HepG2 (cell line): Measurements from ENCODE around the gene DDX19B. TPM values are rescaled to one million over a fixed set of nuclear protein-coding genes. Genes with fewer than 3 reads are reported as not detected.

Experiments used
- GTF2F1 ChIP-seq: fragments of 150-350 bp; IDR thresholded peaks from 2 replicates; pipeline ENCODE4 v1.6.1; 2014; ENCODE audit warnings: low read length
- PRMT3 ChIP-seq: sonication (generic); formaldehyde crosslinking; IDR thresholded peaks from 2 replicates; pipeline ENCODE4 v1.8.1; 2022; ENCODE audit warnings: low read depth, mild to moderate bottlenecking, moderate library complexity, missing genetic modification reagents, borderline replicate concordance
- SALL1 ChIP-seq: sonication (generic); formaldehyde crosslinking; IDR thresholded peaks from 2 replicates; pipeline ENCODE4 v1.8.0; 2022; ENCODE audit warnings: mild to moderate bottlenecking, missing genetic modification reagents
- ZFX ChIP-seq: sonication (generic); formaldehyde crosslinking; IDR thresholded peaks from 2 replicates; pipeline ENCODE4 v1.4.0; 2020; ENCODE audit warnings: mild to moderate bottlenecking, low read depth, missing genetic modification reagents, moderate library complexity
- ZNF224 ChIP-seq: sonication (generic); formaldehyde crosslinking; IDR thresholded peaks from 2 replicates; pipeline ENCODE4 v1.5.0; 2020; ENCODE audit warnings: mild to moderate bottlenecking, missing genetic modification reagents
- ZNF552 ChIP-seq: sonication (generic); formaldehyde crosslinking; IDR thresholded peaks from 2 replicates; pipeline ENCODE4 v1.9.0; 2022; ENCODE audit warnings: missing genetic modification reagents, mild to moderate bottlenecking, borderline replicate concordance
- ZNF691 ChIP-seq: sonication (generic); formaldehyde crosslinking; IDR thresholded peaks from 2 replicates; pipeline ENCODE4 v1.4.0; 2020; ENCODE audit warnings: missing genetic modification reagents, low read depth, mild to moderate bottlenecking, borderline replicate concordance
- polyA plus RNA-seq, 8 experiments: library from polyadenylated mRNA; depleted of rRNA in 3 of 8; stranded (reverse) in 7 of 8; unstranded in 1 of 8; fragments of >200 nt; fragmentation: Illumina TruSeq in 4 of 8; extraction: Trizol in 4 of 8; gene quantifications; 2 replicates each; pipeline versions ENCODE4 v1.2.1 to v1.2.3, GENCODE V29; 2011 to 2016; ENCODE audit warnings: low read depth in 4 of 8, missing spikeins in 1 of 8, mixed read lengths in 1 of 8; ENCODE audit not compliant: insufficient read depth in 1 of 8
- total RNA-seq, 5 experiments: library from RNA; depleted of rRNA; stranded (reverse); fragments of >200 nt; fragmentation: Illumina TruSeq; extraction: Trizol; gene quantifications; 2 replicates each; pipeline ENCODE4 v1.2.3, GENCODE V29; 2016; ENCODE audit warnings: low read depth in 1 of 5
- TF ChIP-seq, protein P1 (sequence below), 2 experiments: fragments of 450-650 bp in 1 of 2; sonication (generic) in 1 of 2; formaldehyde crosslinking in 1 of 2; IDR thresholded peaks; 2 replicates each; pipeline versions ENCODE4 v1.6.1 to v1.8.0; 2016 to 2022; ENCODE audit warnings: antibody characterized with exemption in 1 of 2, mild to moderate bottlenecking in 1 of 2, missing genetic modification reagents in 1 of 2
- TF ChIP-seq, protein P2 (sequence below): sonication (generic); formaldehyde crosslinking; IDR thresholded peaks from 2 replicates; pipeline ENCODE4 v1.4.0; 2020; ENCODE audit warnings: mild to moderate bottlenecking, missing genetic modification reagents
- TF ChIP-seq, protein P3 (sequence below): sonication (generic); formaldehyde crosslinking; IDR thresholded peaks from 2 replicates; pipeline ENCODE4 v1.8.0; 2022; ENCODE audit warnings: missing genetic modification reagents, mild to moderate bottlenecking, inconsistent platforms, borderline replicate concordance
- TF ChIP-seq, protein P4 (sequence below): sonication (generic); formaldehyde crosslinking; IDR thresholded peaks from 2 replicates; pipeline ENCODE4 v1.4.0; 2020; ENCODE audit warnings: mild to moderate bottlenecking, missing genetic modification reagents
- TF ChIP-seq, protein P5 (sequence below): sonication (generic); formaldehyde crosslinking; IDR thresholded peaks from 2 replicates; pipeline ENCODE4 v1.4.0; 2020; ENCODE audit warnings: mild to moderate bottlenecking, low read depth, missing genetic modification reagents

Gene DDX19B
- total and polyA plus RNA-seq, 2 of the 13 experiments (the other 11 are each of a cell fraction or from before 2014, with no cell fraction given), result 36.2 to 40.0 TPM

DNA sequence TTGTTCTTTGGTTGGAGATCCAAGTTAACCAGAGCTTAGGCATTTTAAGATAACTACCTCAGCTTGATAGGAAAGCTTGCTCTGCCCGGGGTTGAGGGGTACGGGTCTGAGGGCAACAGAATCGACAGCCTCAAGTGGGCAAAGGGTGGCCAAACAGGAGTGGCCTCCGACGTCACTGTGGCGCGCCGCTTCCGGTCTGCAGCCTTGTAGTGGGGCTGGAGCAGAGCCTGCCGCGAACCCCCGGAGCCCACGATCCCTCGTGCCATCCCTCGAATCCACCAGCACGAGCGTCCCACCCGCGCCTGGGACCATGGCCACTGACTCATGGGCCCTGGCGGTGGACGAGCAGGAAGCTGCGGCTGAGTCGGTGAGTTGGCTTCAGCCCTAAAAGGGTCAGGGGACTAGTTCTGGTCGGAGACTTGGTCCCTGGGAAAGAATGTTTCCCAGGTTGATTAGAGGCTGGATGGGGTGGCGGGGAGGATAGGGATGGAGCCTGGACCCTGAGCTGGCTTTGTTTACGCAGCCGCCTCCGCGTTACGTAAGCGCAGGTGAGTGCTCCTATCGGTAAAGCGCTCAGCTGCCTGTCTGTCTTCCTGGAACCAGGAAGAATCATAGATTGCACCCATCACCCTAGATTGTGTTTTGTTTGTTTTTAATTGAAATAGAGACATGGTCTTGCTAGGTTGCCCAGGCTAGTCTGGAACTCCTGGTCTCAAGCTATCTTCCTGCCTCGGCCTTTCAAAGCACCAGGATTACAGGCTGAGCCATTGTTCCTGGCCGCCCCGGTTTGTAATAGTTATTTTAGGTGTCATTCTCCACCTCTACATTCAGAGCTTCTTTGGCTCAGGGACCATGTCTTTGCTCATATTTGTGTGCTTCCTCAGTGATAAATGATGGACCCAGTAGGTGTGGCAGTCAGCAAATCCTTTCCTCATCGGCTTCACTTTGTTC, at the start of gene DDX19B (continued):
- TF ChIP-seq, protein P1, sequence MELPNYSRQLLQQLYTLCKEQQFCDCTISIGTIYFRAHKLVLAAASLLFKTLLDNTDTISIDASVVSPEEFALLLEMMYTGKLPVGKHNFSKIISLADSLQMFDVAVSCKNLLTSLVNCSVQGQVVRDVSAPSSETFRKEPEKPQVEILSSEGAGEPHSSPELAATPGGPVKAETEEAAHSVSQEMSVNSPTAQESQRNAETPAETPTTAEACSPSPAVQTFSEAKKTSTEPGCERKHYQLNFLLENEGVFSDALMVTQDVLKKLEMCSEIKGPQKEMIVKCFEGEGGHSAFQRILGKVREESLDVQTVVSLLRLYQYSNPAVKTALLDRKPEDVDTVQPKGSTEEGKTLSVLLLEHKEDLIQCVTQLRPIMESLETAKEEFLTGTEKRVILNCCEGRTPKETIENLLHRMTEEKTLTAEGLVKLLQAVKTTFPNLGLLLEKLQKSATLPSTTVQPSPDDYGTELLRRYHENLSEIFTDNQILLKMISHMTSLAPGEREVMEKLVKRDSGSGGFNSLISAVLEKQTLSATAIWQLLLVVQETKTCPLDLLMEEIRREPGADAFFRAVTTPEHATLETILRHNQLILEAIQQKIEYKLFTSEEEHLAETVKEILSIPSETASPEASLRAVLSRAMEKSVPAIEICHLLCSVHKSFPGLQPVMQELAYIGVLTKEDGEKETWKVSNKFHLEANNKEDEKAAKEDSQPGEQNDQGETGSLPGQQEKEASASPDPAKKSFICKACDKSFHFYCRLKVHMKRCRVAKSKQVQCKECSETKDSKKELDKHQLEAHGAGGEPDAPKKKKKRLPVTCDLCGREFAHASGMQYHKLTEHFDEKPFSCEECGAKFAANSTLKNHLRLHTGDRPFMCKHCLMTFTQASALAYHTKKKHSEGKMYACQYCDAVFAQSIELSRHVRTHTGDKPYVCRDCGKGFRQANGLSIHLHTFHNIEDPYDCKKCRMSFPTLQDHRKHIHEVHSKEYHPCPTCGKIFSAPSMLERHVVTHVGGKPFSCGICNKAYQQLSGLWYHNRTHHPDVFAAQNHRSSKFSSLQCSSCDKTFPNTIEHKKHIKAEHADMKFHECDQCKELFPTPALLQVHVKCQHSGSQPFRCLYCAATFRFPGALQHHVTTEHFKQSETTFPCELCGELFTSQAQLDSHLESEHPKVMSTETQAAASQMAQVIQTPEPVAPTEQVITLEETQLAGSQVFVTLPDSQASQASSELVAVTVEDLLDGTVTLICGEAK (IDR thresholded peaks at IDR 0.05), result no peak
- TF ChIP-seq, protein P1 (CRISPR knock-in tag; IDR thresholded peaks at IDR 0.05), result peak; percentile 90
- TF ChIP-seq, protein P2, sequence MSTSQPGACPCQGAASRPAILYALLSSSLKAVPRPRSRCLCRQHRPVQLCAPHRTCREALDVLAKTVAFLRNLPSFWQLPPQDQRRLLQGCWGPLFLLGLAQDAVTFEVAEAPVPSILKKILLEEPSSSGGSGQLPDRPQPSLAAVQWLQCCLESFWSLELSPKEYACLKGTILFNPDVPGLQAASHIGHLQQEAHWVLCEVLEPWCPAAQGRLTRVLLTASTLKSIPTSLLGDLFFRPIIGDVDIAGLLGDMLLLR (CRISPR knock-in tag), result peak; percentile 94
- peak; percentile 73; the same call in 1 of the 2 replicates for TF ChIP-seq ZNF691 (CRISPR knock-in tag)
- TF ChIP-seq GTF2F1, result no peak
- no peak for TF ChIP-seq PRMT3 (CRISPR knock-in tag)
- peak; percentile 94 for TF ChIP-seq SALL1 (CRISPR knock-in tag)
- TF ChIP-seq ZNF224 (CRISPR knock-in tag), result no peak; the same call in 1 of the 2 replicates
- peak; percentile 76 for TF ChIP-seq ZFX (CRISPR knock-in tag)
- TF ChIP-seq, protein P3, sequence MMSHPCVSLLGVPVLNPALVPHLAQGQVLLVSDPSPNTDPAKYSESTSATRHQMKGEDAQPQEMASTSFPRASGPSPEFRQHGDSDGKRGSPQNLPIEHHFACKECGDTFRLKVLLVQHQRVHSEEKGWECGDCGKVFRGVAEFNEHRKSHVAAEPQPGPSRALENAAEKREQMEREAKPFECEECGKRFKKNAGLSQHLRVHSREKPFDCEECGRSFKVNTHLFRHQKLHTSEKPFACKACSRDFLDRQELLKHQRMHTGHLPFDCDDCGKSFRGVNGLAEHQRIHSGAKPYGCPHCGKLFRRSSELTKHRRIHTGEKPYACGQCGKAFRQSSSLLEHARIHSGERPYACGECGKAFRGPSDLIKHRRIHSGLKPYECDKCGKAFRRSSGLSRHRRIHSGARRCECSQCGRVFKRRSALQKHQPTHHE (CRISPR knock-in tag), result peak; percentile 78; the same call in 1 of the 2 replicates
- TF ChIP-seq, protein P4, sequence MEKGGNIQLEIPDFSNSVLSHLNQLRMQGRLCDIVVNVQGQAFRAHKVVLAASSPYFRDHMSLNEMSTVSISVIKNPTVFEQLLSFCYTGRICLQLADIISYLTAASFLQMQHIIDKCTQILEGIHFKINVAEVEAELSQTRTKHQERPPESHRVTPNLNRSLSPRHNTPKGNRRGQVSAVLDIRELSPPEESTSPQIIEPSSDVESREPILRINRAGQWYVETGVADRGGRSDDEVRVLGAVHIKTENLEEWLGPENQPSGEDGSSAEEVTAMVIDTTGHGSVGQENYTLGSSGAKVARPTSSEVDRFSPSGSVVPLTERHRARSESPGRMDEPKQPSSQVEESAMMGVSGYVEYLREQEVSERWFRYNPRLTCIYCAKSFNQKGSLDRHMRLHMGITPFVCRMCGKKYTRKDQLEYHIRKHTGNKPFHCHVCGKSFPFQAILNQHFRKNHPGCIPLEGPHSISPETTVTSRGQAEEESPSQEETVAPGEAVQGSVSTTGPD (CRISPR knock-in tag), result peak; percentile 72; the same call in 1 of the 2 replicates
- peak; percentile 82 for TF ChIP-seq ZNF552 (CRISPR knock-in tag)
- TF ChIP-seq, protein P5, sequence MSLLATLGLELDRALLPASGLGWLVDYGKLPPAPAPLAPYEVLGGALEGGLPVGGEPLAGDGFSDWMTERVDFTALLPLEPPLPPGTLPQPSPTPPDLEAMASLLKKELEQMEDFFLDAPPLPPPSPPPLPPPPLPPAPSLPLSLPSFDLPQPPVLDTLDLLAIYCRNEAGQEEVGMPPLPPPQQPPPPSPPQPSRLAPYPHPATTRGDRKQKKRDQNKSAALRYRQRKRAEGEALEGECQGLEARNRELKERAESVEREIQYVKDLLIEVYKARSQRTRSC (CRISPR knock-in tag), result no peak
